GM10248 (cell line): ENCODE measurements around the gene TMEM207.

Source experiments
- CTCF ChIA-PET: fragments of 300-600 bp; sonication (Branson Sonifier 250); formaldehyde crosslinking; extraction: SDS; loops from one replicate; lab custom pipeline; 2021; ENCODE audit warnings: antibody characterized with exemption; lab: Yijun Ruan, JAX
- POLR2A ChIA-PET: fragments of 350-650 bp; sonication (Branson Sonifier 250); formaldehyde crosslinking; extraction: SDS; loops from one replicate; lab custom pipeline; 2020; ENCODE audit warnings: antibody characterized with exemption; lab: Yijun Ruan, JAX
- DNase-seq: peaks from one replicate; pipeline ENCODE4 v3.0.0; 2012; ENCODE audit errors: extremely low spot score
- CTCF ChIP-seq: IDR thresholded peaks from 2 replicates; pipeline ENCODE4 v1.5.1; 2012; ENCODE audit warnings: mild to moderate bottlenecking, low read depth; ENCODE audit errors: extremely low read depth, missing control alignments, control extremely low read depth

TMEM207 gene

GRCh38 chr3:190455828-190456227 is 6.1 kb upstream of the TMEM207 start:
- no peak for DNase-seq
- POLR2A ChIA-PET = no interaction called here
- CTCF ChIA-PET = no interaction called here
- TF ChIP-seq CTCF = no peak

- DNase-seq = no peak
- ChIA-PET POLR2A (no interaction called here), CTCF (interaction anchor here (1.5 kb wide), 1 partner anchor 8 kb away, joined by 4 read pairs; no protein-coding TSS in a partner anchor)
- no peak for TF ChIP-seq CTCF
These were observed 1.4 kb downstream of the TMEM207 start for GRCh38 chr3:190448256-190448655.

GRCh38 chr3:190446573-190447279 is 3.0 kb downstream of the TMEM207 start:
- ChIA-PET POLR2A (no interaction called here), CTCF (no interaction called here)
- TF ChIP-seq CTCF = no peak
- no peak for DNase-seq

- POLR2A ChIA-PET = no interaction called here
- CTCF ChIA-PET = interaction anchor here (0.6 kb wide), 1 partner anchor 30 kb away, joined by 3 read pairs; no protein-coding TSS in a partner anchor
- no peak for DNase-seq
- no peak for TF ChIP-seq CTCF
These were observed 5.0 kb downstream of the TMEM207 start for GRCh38 chr3:190444576-190445145.

- ChIA-PET CTCF (interaction anchor here (1.3 kb wide), 1 partner anchor 482 kb away, joined by 4 read pairs; no protein-coding TSS in a partner anchor), POLR2A (no interaction called here)
- no peak for DNase-seq
- no peak for TF ChIP-seq CTCF
These were observed 5.7 kb downstream of the TMEM207 start for GRCh38 chr3:190444006-190444405.

- ChIA-PET CTCF (interaction anchor here (1.3 kb wide), 2 partner anchors 19 to 482 kb away, joined by 4 read pairs; no protein-coding TSS in a partner anchor), POLR2A (no interaction called here)
- no peak for DNase-seq
- TF ChIP-seq CTCF = no peak
These were observed 6.4 kb downstream of the TMEM207 start for GRCh38 chr3:190443257-190443656.
